Stimulated activated CD4-positive, alpha-beta T cell treated with anti-CD3 and anti-CD28 coated beads, Interleukin-2, amount 100 ng/mL, for 4 hours (primary cell): Measurements from ENCODE around the gene BCR.

Experiments
- DNase-seq: peaks from one replicate; pipeline ENCODE4 v3.0.0-alpha.2; 2020; ENCODE audit warnings: low read depth

Gene BCR

DNA sequence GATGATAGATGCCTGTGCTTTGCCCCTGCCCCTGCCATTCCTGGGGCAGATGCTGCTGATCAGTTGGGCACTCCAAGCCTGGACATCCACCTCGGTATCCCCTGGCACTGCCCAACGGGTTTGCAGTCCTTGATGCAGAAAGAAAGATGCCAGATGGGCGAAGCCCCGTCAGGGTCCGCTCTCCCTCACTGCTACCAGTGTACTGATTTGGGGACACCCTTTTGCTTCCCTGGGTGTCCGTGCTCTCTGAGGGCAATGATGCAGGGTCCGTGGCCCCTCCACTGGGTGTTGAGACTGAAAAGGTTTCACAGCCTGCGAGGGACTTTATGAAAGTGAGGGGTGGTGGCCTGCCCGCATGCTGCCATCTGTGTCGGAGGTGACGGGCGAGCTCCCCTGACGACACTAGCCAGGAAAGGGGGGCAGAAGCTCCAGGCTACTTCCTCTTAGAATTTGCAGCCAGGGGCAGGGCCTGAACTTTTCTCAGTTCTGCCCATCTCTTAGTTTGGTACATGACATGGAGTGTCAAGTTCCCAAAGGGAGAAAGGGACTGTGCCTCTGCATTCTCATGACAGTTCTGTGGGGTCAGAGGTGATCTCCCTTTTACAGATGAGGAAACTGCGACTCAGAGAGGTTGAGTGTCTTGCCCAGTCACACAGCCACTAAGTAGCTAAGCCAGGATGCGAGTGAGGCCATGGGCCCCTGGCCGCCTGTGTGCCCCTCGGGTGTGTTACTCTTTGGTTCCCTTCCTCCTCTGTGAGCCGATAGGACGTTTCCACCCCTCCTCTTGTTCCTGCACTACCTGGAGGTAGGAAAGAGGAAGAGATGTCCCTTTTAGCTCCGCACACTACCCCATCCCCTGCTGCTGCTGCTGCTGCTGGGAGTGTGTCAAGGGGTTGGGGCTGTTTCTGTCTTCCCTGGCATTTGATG lies 96.6 kb downstream of the BCR start:
- no peak for DNase-seq

DNA sequence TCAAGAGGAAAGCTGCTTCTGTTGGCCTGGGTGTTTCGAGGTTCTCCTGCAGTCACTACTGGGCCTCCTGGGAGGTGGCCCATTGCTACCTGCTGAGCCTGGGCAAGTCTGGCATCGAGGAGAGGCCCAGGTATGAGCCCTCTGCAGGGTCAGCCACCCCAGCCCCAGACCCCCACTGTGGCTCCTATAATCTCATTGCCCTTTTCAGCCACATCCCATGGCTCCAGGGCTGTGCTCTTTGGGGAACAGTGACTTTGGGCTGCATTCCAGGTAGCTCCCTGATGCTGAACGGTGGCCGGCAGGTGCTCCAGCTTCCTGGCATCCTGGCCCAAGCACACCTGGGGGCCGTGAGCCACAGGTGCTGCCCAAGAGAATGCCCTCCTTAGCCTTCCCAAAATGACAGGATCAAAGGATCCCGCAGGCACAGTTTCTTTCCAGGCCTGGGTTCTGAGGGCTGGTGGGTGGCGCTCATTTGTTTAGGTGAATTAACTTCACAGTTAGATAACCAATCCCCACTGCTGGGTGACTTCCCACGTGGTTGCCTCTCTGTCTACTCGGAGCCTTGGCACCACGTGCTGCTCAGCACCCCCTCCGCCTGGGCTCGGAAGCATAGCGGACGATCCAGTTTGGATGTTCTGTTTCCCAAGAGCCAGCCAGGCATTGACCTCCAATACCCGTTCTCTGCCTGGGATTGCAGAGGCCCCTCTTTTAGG lies 97.4 kb downstream of the BCR start:
- DNase-seq, result no peak

- no peak for DNase-seq
Measured at GRCh38 chr22:23278883-23279675, 98.8 kb downstream of the BCR start.

DNA sequence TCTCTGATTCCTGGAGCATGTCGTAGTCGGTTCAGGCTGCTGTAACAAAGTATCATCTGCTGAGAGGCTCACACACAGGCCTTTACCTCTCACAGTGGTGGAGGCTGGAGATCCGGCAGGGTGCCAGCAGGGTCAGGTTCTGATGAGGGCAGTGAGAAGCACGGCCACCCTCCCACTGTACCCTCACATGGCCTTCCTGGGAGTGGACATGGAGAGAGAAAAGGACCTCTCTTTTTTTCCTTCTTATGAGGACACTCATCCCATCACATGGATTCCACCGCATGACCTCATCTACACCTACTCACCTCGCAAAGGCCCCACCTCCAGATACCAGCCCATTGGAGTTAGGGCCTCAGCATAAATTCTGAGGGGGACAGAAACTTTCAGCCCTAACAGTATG lies 99.5 kb downstream of the BCR start:
- no peak for DNase-seq

- DNase-seq, result no peak
Measured at GRCh38 chr22:23280356-23281052, 100.2 kb downstream of the BCR start.

DNA sequence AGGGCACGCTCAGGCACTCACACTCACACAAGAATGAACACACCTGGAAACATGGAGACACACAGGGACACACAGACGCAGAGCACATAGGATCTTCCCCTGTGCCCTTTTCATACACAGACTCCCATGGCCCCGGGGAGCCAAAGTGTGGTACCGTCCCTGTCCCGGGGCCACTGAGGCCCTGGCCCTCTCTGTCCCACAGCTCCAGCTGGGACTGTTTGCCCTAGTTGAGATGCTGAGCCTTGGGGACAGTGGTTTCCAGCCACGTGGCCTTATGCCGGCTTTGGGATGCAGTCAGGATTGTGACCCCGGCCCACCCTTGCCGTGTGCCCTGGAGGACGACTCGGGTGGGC lies 100.7 kb downstream of the BCR start:
- DNase-seq, result no peak

DNA sequence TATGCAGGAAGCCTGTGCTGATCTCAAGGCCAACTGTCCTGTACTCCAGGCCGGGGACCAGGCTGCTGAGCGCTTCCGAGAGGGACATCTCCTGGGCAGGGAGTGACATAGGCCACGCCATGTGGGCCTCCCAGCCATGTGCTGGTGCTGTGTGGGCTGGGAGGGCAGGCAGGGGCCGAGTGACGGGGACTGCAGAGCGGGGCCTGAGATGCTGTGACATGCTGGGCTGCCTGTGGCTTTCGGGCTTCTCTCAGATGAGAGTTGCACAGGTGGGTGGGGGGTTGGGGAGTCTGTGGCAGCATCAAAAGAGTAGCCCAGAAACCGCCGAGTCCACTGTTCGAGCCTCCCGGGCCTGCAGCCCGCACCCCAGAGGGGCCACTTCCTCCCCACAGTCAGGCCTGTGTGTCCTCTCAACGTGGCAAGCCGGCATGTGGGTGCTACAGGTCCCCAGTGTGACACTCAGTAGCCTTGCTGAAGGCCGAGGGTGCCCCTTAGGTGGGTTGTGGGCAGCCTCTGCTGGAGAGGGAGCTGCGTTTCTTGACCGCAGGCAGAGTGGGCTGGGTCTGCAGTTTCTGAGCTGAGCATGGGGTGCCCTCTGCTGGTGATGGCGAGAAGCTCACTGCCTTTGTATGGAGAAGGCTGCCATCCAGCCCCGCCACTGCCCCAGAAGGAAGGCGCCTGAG lies 101.2 kb downstream of the BCR start:
- DNase-seq, result peak; percentile 67

DNA sequence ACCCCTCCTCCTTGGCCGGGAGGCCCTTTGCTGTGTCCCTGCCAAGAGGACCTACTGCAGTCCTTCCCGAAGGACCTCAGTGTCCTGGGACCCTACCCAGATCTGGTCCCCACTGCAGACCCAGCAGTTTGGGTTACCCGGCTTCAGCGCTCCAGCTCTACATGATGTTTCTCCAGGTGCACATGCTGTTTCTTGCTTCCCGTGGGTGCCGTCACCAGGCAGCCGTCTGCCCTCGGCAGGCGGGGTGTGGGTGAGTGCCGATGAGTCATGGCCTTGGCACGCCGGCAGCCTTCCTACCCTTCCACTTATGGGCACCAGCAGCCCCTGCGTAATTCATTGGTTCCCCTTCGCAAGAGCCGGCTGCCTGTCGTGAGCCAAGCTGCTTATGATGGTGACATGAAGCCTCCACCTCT lies 101.8 kb downstream of the BCR start:
- no peak for DNase-seq

DNA sequence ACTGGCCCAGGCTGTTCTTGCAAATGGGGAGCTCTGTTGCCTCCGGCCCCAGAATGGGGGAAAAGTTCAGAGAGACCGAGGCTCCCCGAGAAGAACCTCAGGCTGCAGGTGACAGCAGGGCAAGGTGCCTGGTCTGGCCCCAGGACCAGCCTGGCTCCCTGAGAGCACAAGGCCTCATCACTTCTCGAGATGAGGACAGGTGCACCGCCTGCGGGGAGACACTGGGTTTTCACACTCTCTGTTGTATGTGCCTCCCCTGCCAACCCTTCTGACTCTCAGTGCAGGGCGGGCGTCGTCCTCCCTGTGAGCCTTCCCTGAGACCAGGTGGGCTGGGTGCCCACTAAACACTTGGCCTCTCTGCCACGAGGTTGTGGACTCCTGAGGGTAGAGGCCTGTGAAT lies 102.2 kb downstream of the BCR start:
- no peak for DNase-seq

GRCh38 chr22:23282986-23283385 lies 102.7 kb downstream of the BCR start:
- no peak for DNase-seq

DNA sequence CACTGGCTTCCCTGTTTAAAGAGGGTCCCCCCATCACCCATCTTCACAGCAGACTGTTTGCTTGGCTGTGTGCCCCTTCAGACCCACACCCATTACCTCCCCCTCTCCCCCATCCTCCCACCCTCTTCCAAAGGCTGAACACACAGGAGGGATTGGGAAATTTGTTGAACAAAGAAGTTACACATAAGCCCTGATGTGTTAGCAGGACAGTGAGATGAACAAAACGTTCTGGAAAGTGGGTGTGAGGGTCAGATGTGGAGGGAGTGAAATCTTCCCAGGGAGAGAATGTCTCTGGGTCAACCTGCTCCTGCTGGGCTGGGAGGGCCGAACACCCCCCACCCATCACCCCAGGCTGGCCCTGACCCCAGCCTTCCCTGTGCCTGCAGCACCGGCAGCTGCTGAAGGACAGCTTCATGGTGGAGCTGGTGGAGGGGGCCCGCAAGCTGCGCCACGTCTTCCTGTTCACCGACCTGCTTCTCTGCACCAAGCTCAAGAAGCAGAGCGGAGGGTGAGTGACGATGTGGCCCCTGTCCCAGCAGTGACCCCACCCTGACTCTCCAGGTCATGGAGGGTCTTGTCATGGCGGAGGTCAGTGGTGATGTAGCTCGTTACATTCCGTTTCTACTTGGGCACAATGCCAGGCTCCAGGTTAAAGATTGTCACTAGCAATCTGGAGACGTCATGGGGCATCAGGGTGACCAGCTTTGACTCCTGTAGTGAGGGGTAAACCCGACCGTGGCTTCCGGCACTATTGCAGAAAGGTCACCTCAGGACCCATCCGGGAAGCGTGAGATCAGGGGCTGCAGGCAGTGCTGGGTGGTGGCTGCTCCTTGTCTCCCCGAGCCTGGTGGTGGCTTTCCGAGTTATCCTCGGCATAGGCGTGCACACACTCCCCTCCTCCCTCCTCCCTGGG lies 103.5 kb downstream of the BCR start:
- DNase-seq, result no peak

- no peak for DNase-seq
Measured at GRCh38 chr22:23284504-23285033, 104.3 kb downstream of the BCR start.

- no peak for DNase-seq
Measured at GRCh38 chr22:23285236-23285635, 104.9 kb downstream of the BCR start.

DNA sequence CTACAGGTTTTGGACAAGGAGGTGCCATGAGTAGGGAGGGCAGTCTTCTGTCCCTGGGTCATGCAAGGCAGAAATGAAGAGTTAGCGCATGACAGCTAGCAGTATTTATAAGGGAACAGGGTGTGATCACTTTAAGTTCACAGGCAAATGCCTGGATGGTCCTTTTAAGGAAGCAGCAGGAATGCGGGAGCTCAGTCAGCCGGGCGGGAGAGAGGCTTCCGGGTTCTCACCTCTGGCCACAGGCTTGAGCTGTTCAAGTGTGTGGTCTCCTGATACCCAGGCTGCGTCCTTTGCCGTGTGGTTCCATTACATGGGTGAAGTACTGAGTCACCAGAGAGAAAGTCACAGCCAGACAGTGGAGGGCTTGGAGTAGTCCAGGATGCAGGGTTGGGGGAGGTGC lies 105.4 kb downstream of the BCR start:
- no peak for DNase-seq

DNA sequence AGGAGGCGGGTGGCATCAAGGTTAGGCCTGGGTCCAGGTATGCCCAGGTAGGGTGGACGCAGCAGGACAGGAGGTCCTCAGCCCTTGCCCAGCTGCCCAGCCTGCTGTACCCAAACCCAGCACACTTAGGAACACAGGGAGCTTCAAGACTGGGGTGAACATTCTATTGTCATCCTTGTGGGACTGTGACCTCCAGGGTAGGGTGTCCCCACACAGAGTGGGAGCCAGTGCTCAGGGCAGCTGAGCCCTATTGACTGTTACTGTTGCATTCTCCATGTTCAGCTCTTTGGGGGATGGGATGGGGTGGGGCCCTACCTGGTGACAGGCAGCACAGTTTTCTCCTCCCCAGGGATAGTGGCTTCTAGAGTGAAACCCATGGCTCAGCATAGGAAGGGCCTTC lies 106.0 kb downstream of the BCR start:
- DNase-seq, result no peak

DNA sequence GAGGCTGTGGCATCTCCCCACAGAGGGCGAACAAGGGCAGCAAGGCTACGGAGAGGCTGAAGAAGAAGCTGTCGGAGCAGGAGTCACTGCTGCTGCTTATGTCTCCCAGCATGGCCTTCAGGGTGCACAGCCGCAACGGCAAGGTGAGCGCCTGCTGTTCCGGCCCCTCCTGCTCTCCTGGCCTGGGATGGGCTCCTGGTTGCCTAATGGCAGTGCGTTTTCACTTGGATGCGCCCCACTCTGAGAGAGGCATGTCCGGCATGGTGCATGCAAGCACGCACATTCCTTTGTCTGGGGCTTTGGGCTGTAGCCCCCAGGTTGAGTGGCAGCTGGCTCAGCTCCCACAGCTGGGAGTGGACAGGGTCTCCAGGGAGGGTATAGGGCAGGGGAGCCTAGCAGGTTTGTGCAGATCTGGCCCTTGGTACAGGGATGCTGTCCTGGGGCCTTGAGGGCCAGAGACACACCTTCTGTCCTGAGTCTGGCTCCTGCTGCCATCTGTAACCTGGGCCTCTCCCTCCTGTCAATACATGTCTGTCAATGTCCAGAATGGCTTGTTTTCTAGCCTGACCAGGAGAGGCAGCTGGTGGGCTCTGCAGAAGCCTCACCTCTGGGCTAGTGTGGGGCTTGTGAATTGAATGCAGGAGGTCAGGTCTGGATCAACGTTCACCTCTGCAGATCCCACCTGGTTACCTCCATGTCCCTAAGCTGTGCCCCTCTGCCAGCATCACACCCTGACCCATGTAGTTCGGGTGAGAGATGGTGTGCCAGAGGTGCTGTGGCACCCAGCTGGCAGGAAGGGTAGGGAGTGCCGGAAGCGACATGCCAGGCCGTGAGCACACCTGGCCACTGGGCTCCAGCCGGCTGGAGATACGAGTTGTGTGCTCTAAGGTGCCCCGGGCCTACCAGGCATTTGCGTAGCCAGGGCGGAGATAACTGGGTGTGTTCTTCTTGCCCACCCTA lies 107.1 kb downstream of the BCR start:
- DNase-seq, result no peak

DNA sequence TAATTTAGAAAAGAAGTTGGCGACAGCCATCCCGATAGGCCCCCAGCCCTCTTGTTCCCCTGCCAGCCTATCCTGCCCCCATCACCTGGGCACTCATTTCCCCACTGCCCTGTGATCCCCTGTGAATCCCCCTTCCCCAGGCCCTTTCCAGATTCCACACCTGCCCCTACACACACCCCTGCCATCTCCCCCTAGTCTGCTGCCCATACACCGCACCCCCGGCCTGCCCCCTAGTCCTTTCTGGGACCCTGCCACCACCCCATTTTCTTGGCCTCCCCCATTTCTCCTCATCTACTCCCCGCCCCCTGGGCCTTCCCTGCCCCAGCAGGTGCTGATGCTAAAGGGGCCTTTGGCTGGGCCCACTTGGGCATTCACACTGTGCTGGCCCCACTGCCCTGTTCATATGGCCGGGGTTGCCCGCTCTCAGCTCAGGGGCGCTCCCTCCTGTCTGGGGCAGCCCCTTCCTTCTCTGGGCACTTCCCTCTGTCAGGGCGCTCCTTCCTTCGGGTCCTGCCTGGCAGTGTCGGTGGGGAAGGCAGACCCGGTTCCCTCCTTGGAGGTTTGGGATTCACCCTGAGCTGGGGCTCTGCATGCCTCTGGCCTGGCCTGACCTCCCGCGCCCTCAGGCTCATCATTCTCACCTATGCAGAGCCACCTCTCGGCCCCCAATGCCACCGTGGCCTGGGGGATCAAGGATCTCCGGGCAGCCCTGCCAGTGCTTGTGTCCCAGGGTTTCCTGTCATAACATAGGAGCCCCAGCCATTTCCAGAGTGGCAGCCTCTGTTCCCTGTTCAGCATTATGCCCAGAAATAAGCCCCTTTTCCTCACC lies 108.2 kb downstream of the BCR start:
- DNase-seq, result no peak

DNA sequence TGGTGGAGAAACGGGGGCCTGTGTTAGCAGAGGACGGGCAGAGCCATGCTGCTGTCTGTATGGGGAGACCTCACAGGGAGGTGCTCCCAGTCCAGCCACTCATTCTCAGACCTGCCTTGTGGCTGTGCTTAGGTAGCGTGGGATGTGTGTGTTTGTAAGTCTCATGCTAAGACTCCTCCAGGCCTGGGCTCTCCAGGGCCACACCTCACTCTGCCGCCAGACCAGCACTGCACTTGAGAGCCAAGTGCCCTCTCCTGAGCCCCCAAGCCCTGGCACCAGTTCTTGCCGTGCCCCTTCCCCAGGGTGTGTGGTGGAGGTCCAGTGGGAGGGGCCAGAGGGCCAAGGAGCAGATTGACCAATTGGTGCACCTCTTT lies 108.8 kb downstream of the BCR start:
- DNase-seq, result no peak
